Stimulated activated CD4-positive, alpha-beta T cell treated with anti-CD3 and anti-CD28 coated beads, Interleukin-2, amount 100 ng/mL, for 4 hours (primary cell): Measurements from ENCODE around the gene PARD3B.

Source experiments
- DNase-seq: peaks from one replicate; pipeline ENCODE4 v3.0.0-alpha.2; 2020; ENCODE audit warnings: low read depth

The PARD3B gene

DNA sequence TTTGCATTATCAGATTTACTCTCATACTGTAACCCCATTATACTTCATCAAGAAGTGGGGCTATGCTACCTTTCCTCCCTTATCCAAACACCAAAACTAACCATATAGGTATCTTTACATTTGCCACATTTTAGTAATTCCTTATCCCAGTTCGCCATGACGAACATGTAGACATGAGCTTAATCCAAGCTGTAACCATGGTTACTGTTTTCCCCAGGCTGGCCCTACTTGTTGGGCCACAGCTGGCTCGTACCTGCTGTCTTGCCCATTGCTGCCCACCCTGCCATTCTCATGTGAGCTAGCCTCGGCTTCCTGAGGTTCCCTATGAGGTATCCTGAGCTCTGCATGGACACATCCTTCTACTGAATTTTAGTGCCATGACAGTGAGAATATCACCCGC lies 117.7 kb downstream of the PARD3B start:
- no peak for DNase-seq

DNA sequence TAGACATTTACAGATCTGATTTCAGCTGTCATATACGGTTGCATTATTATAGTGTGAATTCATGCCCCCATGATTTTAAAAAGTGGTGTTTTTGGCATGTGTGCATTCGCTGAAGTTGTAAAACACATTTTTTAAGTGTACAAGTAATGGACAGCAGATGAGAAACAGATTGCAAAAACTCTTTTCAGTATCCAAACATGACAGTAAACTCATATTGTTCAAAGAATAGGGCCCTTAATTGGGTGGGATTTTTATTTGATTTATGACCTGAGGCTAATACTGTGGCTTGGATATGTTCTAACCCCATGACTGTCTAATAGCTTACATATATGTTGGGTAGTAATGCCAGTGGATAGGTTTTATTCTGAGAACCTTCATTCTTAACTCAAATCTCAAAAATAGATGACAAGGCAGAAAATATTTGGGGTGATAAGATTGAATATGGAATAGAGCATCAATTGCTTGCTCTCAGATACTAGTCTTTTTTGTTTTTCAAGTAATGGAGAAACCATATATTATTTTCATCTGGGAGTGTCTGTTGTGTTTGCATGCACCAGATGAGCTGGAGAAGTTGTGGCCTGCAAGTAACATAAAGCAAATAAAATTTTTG lies 118.6 kb downstream of the PARD3B start:
- no peak for DNase-seq

DNA sequence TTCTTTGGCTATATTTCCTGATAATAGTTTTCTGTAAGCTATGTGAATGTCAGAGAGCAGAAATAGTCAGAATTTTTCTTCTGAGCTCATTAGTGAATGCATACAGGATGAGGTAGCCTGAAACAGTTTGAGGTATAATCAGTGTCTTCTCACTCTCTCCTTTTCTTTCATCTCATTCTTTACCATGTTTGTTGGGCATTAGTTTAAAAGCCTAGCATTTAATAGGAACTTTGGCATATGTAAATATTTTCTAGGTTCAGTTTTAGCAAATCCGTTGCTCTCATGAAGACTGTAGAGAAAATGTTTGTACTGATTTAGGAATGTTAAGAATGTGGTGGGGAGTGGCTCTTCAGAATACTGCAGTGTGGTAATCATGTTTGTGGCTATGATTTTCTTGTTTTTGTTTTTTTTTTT lies 119.4 kb downstream of the PARD3B start:
- no peak for DNase-seq

DNA sequence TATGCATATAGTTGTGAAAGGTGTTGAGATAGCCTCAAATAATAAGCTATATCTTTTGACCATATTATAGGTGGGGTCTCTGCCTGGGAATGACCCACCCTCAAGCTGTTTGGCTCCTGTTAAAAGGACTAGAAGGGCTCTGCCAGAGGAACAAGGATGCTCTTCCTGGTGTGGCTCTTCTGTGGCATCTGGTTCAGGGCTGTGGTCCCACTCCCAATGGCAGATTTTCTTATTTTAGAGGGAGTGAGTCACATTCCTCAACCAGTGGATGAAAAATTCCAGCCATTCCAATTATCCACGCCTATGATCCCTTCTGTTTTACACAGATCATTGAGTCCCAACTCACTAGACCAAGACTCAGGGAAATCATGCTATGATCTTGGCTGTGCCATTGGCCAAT lies 119.9 kb downstream of the PARD3B start:
- DNase-seq: no peak

DNA sequence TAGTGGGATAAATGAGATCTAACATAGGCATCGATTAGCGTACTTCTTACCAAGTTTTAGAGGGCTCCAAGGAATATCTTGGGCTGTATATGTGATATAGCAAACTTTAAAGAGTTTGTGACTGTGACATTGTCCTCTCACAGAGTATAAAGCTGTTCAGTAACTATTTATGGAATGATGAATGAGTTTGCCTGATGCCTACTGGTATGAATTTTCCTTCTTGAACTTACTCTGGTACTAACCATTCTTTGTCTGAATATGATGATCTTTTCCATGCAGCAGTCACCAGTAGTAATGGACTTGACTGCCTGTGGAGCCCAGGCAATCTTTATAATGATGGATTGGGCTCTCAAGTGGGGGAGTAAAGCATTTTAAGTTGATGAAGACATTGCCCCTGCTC lies 120.5 kb downstream of the PARD3B start:
- DNase-seq: no peak

DNA sequence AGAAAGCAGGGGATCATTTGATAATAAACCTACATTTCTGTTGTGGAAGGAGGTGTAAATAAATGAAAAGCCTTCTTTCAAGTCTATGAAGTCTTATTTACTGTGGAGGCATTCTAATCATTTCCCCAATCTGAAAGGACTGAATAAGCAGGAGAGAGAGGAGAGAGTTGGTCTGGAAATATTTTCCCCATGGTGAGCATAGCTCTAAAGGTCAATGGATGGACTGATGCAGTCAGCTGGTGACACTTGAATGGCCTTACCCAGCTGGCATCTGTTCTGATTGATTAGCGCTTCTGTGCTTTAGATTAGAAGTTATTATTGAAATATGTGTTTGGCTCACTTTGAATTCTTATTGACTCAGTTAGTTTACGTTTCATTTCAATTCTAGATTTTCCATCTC lies 122.7 kb downstream of the PARD3B start:
- DNase-seq: no peak

DNA sequence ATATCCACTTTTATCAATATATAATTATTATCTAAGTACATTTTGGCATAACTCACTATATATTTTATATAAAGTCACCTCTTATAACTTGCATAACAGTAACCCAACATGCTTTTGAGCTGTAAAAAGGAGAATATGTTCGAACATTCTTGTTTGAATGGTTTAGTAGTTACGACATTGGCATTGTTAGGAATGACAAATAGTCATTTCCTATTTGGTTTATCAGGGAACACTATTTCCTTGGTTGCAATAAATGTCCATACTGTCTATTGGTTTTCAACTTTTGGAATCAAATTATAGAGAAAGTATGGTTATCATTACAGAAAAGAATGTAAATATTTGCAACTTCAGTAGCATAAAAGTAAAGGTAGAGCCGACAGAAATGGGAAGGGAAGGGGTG lies 124.1 kb downstream of the PARD3B start:
- no peak for DNase-seq

DNA sequence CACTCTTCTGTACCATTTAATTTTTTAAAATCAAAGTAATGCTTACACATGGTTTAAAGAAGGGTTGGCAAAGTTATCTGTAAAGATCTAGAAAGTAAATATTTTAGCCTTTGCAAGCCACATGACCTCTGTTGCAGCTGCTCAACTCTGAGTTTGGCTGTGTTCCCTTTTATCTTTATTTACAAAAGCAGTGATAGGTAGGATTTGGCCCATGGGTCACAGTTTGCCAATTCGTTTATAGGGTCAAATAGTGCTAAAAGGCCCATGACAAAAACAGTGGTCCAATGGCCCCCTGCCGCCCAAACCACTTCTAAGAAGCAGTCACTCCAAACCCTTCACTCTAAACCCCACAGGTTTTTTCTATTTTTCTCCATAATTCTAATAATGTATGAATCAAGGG lies 124.8 kb downstream of the PARD3B start:
- no peak for DNase-seq

DNA sequence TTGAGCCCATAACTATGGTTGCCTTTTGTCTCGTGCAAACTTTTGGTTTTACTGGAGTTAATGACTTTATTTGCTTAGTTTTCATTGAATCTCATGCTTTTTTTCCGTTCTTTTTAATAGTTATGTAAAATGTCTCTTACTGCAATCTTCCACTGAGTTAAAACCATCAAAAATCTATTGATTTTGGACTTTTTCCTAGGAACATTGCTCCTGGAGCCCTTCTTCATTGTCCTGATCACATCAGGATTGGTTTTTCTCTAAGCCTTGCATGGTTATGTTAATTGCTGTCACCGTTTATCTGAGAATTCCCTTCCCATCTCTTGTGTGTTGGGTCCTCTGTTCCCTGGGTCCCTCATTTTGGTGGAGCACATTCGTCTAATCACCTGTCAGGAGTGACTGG lies 125.5 kb downstream of the PARD3B start:
- DNase-seq: no peak

DNA sequence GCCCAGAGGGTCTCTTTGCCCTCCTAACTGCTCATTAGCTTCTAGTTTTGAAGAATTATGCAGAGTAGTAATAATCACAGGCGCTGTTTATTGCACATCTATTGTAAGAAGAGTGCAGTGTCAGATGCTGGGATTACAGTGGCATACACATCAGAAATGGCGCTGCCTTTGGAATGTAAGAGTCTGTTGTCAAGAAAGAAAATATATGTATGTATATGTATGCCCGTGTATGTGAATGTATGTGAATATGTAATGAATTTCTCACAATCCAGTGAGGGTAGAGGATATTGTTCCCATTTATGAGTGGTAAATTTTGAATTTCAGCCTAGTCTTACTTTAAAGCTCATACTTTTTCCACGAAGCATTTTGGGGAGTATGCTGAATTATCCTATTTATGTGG lies 127.5 kb downstream of the PARD3B start:
- DNase-seq: no peak

DNA sequence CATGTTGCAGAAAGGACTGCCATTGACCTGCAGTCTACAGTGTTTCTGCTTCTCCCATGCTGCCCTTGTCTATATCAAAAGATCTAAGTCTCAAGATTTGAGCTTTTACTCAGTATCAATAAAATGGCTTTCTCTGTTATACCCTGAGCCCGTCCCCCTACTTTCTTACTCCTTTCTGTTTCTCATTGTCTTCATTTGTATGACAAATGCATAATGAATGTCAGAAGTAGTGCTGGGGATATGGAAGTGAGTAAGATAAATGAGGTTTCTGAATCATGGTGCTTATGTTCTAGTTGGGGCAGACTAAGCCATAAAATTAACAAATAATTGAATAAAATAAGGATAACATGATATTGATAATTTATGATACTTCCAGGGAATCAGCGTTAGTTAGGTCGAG lies 128.6 kb downstream of the PARD3B start:
- DNase-seq: no peak

DNA sequence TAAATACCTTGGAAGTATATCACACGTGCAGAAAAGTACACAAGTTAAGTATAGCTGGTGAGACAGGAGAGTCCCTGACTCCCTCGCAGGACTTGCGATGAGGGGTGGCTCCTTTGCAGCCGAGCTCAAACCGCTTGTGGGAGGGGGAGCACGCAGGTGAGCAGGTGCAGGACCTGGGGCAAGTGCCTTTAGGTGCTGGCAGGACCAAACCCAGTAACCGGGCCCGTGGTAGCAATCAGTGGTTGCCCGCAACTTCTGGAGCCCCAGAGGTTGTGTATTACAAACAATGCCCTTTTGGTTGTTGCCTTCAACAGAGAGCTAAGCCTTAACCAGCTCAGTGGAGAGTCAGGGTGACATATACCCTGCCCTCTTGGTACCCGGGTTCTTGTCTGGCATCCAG lies 132.8 kb downstream of the PARD3B start:
- no peak for DNase-seq

DNA sequence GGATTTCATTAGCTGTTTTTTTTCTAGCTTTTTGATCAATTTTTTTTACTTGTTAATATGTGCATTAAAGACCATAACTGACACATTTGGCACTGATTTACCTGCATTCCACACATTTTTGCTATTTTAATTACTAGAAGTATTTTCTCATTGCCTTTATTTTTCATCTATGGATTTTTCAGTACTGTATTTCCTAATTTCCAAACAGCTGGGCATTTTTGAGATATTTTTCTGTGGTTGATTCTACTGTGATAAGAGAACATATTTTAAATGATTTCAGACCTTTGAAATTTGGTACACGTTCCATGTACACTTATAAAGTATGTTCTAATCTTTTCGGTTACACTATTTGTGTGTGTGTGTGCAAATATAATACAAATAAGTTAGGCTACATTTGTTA lies 135.3 kb downstream of the PARD3B start:
- no peak for DNase-seq

DNA sequence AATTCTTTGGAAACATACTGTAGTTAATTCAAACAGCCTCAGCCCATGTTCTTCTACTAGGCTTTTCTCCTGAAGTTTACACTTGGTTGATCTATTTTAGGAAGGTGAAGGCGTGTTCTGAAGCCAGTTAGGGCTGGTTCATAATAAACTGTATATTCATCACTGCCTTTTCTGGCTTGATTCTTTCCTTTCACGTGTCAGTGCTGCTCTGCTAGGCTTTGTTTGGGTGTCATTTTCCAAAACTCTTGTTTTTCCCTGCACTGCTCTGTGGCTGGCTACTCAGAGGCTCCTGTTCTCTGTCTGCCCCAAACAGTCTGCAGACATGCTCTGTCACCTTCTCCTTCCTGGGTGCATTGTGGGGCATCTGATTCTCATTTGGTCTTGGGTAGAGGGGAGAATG lies 136.1 kb downstream of the PARD3B start:
- no peak for DNase-seq

DNA sequence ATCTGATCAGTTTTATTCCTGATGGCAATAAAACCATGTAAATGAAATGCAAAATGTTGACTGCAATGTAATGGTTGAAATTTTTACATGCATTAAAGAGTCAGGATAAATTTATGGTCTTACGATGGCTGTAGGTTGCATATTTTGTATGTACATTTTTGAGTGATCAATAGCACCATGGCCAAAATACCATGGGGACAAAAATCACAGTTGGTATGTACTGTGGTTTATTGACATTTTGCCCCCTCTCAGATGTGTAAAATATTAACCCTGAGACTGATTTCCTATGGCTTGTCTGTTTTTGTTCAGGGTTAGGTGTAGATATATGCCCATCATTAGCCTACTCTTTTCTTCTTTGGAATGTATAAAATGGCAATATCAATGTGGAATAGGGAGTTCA lies 138.1 kb downstream of the PARD3B start:
- DNase-seq: no peak

DNA sequence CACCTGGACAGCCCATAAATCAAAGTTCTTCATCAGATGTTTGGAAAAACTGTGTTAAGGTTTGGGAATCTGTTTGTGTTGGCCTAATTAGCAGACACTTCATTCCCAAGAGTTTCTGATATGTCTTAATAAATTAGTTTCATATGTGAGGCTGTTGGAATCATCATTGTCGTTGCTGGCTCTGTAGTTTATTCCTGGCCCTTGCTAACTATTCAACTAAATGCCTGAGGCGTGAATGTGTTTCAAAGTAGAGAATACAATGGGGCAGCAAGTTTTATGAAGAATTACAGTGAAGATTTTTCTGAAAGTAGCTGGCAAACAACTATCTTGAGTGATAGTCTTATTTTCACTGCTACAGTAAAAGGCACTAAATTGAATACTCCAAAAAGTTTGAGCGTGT lies 141.1 kb downstream of the PARD3B start:
- no peak for DNase-seq

DNA sequence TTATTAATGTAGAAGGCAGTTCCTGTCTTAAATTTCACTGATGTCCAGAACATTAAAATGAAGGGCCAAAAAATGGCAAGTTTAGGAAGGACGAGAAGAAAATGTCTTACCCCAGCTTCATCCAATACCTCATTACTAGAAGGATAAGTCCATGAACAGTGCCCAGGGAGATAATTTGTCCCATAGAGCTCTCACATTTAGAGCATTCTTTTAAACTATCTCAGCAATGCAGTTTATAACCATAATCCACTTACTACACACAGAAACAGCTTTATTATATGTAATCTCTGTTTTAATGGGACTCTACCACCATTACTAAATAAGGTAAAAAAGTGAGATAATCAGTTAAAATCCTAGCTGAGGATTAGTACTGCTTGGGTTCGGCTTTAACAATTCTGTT lies 142.5 kb downstream of the PARD3B start:
- no peak for DNase-seq

DNA sequence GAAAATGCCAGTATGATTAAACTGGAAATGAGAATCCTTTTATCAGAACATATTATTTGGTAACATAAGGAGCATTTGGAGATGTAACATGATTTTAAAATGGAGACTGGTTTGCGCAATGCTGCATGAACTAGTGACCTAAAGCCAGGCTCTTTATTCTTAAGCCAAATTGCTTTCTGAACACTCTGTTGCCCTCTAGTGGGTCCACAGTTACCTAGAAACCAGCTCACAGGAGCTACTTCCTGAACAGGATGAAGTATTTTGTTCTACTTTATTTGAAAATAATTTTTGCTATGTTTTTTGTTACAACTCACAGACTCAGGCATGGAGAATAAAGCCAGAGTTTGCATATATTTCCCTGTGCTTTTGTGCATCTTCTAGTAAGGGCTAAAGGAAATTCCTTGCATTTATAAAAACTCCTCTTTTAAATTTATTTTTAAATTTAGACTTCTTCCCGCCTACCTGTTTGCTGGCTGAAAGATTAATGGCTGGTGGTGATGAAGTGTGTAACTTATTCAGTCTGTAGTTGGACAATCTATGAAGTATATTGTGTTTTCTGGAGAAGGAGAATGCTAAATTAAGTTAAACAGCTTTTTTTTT lies 146.7 kb downstream of the PARD3B start:
- no peak for DNase-seq

DNA sequence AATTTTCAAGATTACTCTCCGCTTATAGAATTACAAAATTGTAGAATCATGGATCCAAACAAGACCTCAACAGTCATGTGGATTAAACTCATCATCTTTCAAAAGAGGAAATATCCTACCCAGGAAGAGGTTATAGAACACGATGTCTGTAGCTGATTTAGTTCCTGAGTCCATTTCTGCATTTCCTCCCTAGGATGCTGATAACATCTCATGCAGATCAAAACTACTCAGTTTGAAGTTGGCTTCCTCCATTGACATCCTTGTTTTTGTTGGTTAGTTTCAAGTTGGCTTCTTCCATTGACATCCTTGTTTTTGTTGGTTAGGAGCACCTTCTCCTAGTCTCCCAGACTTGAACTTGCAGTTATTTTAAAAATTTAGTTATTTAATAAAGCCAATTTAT lies 147.5 kb downstream of the PARD3B start:
- DNase-seq: no peak

DNA sequence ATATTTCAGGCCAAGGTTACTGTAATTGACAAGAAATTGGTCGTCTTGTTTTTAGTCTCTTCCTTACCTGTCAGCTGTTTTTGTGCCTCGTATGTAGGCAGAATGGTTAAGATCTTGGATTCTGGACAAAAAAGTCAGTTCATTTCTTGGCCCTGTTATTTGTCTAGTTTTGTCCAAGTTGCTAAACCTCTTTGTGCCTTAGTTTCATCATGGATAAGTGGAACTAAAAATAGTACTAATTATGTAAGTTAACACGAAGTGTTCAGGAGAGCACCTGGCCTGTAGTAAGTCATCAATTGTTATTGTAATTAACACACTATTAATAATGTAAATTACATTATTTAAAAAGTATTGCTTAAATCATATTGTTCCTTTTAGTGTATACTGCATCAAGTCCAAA lies 148.0 kb downstream of the PARD3B start:
- DNase-seq: no peak

DNA sequence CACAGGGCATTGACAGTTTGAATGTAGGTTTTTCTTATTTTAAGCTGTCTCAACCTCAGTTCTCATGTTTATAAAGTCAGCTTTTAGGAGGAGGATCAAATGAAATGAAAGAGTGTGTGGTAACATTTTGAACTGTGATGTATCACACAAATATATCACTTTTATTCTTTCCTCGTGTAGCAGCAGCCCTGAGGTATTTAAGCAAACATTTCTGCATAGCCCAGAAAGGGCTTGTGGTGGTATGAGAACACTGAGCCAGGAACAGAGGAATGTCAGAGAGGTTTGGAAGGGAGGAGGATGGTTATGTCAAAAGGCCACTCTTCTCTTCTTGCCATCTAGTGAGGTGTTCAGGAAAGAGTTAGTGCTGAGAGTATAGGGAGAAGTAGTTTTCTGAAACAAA lies 150.2 kb downstream of the PARD3B start:
- no peak for DNase-seq

DNA sequence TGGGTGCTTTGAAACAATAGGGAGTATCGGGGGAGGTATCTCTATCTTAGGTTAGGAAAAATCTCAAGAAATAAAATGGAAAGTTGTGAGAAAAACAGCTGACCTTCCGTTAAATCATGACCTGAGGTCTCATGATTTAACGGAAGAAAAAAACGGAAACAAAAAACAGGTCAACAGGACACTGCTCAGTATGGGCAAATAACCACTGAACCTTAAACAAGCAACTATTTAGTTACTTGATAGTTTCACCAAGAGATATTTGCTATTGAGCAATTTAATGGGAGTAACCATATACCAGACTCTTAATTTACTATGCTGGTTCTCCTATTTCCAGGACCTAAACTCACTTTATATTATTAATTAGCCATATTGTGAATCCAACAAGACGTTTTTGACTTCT lies 150.8 kb downstream of the PARD3B start:
- no peak for DNase-seq

DNA sequence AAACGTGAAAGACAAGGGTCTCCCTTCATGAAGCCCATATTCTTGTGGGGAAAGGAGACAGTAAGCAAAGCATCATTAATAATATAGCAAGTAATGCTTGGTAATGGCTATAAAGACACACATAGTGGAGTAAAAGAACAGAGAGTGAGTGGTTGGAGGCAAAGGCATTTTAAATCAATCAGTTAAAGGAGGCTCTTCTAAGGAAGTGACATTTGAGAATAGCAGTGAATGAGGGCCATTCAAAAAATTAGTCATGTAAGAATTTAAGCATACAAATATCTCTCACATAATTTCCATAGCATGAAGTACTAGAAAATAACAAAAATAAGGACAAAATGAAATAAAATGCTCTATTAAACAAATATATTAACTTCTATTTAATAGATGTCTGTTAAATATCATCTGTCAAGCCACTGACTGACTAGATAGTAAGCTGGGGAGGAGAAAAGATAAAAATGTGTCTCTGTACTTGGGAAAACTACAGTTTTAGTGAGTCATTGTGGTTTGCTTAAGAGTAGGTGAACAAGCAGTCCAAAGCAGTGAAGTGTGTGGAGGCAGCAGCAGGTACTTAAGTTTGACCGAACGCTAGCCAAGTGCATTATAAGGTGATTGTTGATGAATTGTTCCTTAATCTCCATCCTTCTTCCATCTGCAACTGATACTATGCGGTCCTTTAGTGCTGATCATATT lies 160.1 kb downstream of the PARD3B start:
- DNase-seq: no peak

DNA sequence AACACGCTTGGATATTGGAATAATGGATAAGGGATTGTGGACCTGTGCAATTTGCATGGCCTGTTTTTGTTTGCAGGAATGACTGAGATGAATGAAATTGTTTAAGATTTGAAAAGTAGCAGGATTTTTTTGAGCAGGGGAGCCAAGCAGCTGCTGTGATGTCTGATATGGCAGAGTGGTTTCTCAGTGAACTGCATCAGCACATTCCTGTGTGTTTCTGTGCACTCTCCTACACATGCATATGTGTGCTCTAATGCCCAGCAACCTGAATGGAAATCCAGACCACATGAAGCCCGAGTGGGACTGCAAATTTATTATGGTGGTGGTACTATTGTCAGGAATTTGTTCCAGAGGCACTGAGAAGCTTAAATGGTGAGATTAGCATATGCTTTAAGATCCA lies 161.7 kb downstream of the PARD3B start:
- DNase-seq: no peak
